HEK293 (cell line): ENCODE results near the gene TDRKH.

Experiments used
- CTCF ChIP-seq: fragments of 450-650 bp; formaldehyde crosslinking; IDR thresholded peaks from 2 replicates; pipeline ENCODE4 v1.5.1; 2016; ENCODE audit warnings: missing biosample characterization, missing genetic modification characterization
- IKZF3 ChIP-seq: fragments of 450-650 bp; IDR thresholded peaks from 2 replicates; pipeline ENCODE4 v1.5.0; 2018; ENCODE audit warnings: missing biosample characterization, mild to moderate bottlenecking, missing genetic modification characterization, moderate library complexity
- MEIS1 ChIP-seq: sonication (generic); formaldehyde crosslinking; IDR thresholded peaks from 2 replicates; pipeline ENCODE4 v1.8.1; 2022; ENCODE audit warnings: missing genetic modification reagents, mild to moderate bottlenecking, borderline replicate concordance
- ZBTB1 ChIP-seq: fragments of 450-650 bp; formaldehyde crosslinking; IDR thresholded peaks from 2 replicates; pipeline ENCODE4 v1.5.1; 2016; ENCODE audit warnings: missing biosample characterization, missing genetic modification characterization
- ZBTB49 ChIP-seq: fragments of 450-650 bp; formaldehyde crosslinking; IDR thresholded peaks from 2 replicates; pipeline ENCODE4 v1.5.1; 2016; ENCODE audit warnings: missing biosample characterization, missing genetic modification characterization, low read depth
- ZNF140 ChIP-seq: fragments of 450-650 bp; formaldehyde crosslinking; IDR thresholded peaks from 2 replicates; pipeline ENCODE4 v1.5.1; 2016; ENCODE audit warnings: missing biosample characterization, missing genetic modification characterization
- ZNF221 ChIP-seq: fragments of 450-650 bp; formaldehyde crosslinking; IDR thresholded peaks from 2 replicates; pipeline ENCODE4 v1.5.1; 2017; ENCODE audit warnings: missing biosample characterization, missing genetic modification characterization, borderline replicate concordance
- ZNF354C ChIP-seq: fragments of 450-650 bp; formaldehyde crosslinking; IDR thresholded peaks from 2 replicates; pipeline ENCODE4 v1.5.1; 2016; ENCODE audit warnings: missing biosample characterization, missing genetic modification characterization, low read depth, borderline replicate concordance
- ZNF398 ChIP-seq: fragments of 450-650 bp; formaldehyde crosslinking; IDR thresholded peaks from 2 replicates; pipeline ENCODE4 v1.5.1; 2017; ENCODE audit warnings: missing biosample characterization, missing genetic modification characterization
- ZNF488 ChIP-seq: fragments of 450-650 bp; formaldehyde crosslinking; IDR thresholded peaks from 2 replicates; pipeline ENCODE4 v1.5.1; 2016; ENCODE audit warnings: missing biosample characterization, missing genetic modification characterization
- ZNF501 ChIP-seq: fragments of 450-650 bp; formaldehyde crosslinking; IDR thresholded peaks from 2 replicates; pipeline ENCODE4 v1.5.1; 2016; ENCODE audit warnings: missing biosample characterization, missing genetic modification characterization
- ZNF510 ChIP-seq: fragments of 450-650 bp; formaldehyde crosslinking; IDR thresholded peaks from 2 replicates; pipeline ENCODE4 v1.5.1; 2018; ENCODE audit warnings: mild to moderate bottlenecking, missing genetic modification characterization, missing biosample characterization; ENCODE audit not compliant: insufficient replicate concordance
- ZNF610 ChIP-seq: fragments of 450-650 bp; formaldehyde crosslinking; IDR thresholded peaks from 2 replicates; pipeline ENCODE4 v1.5.1; 2016; ENCODE audit warnings: missing biosample characterization, missing genetic modification characterization, borderline replicate concordance
- ZNF701 ChIP-seq: fragments of 450-650 bp; formaldehyde crosslinking; IDR thresholded peaks from 2 replicates; pipeline ENCODE4 v1.5.1; 2016; ENCODE audit warnings: missing biosample characterization, missing genetic modification characterization
- ZNF76 ChIP-seq: fragments of 450-650 bp; formaldehyde crosslinking; IDR thresholded peaks from 2 replicates; pipeline ENCODE4; 2016; ENCODE audit warnings: low read depth, missing biosample characterization, missing genetic modification characterization, borderline replicate concordance
- ZNF837 ChIP-seq: fragments of 450-650 bp; formaldehyde crosslinking; IDR thresholded peaks from 2 replicates; pipeline ENCODE4 v1.5.1; 2016; ENCODE audit warnings: missing biosample characterization, missing genetic modification characterization
- ZSCAN16 ChIP-seq: fragments of 450-650 bp; formaldehyde crosslinking; IDR thresholded peaks from 2 replicates; pipeline ENCODE4 v1.5.1; 2016; ENCODE audit warnings: missing biosample characterization, missing genetic modification characterization
- ZSCAN4 ChIP-seq: fragments of 450-650 bp; formaldehyde crosslinking; IDR thresholded peaks from 2 replicates; pipeline ENCODE4 v1.5.1; 2017; ENCODE audit warnings: missing biosample characterization, missing genetic modification characterization
- ZXDB ChIP-seq: fragments of 450-650 bp; formaldehyde crosslinking; IDR thresholded peaks from 2 replicates; pipeline ENCODE4 v1.5.1; 2016; ENCODE audit warnings: missing biosample characterization, missing genetic modification characterization
- TF ChIP-seq, protein P1 (sequence below): fragments of 450-650 bp; formaldehyde crosslinking; IDR thresholded peaks from 2 replicates; pipeline ENCODE4 v1.5.0; 2017; ENCODE audit warnings: missing biosample characterization, missing genetic modification characterization, borderline replicate concordance
- TF ChIP-seq, protein P2 (sequence below): fragments of 450-650 bp; formaldehyde crosslinking; IDR thresholded peaks from 2 replicates; pipeline ENCODE4 v1.5.1; 2016; ENCODE audit warnings: missing biosample characterization, missing genetic modification characterization
- TF ChIP-seq, protein P3 (sequence below): fragments of 450-650 bp; formaldehyde crosslinking; IDR thresholded peaks from 2 replicates; pipeline ENCODE4 v1.5.1; 2017; ENCODE audit warnings: missing biosample characterization, missing genetic modification characterization

The TDRKH gene

GRCh38 chr1:151790071-151790939 lies at the start of gene TDRKH (continued):
- peak; percentile 100 for TF ChIP-seq CTCF (tag by site-specific recombination)
- TF ChIP-seq ZNF354C (tag by site-specific recombination): no peak
- TF ChIP-seq ZNF140 (tag by site-specific recombination): no peak
- peak; percentile 89 for TF ChIP-seq ZNF398 (tag by site-specific recombination)
- TF ChIP-seq ZNF76 (tag by site-specific recombination): peak; percentile 72; the same call in 1 of the 2 replicates
- TF ChIP-seq ZNF701 (tag by site-specific recombination): no peak
- TF ChIP-seq ZBTB1 (tag by site-specific recombination): no peak
- no peak for TF ChIP-seq ZNF837 (tag by site-specific recombination)
- no peak for TF ChIP-seq ZNF221 (tag by site-specific recombination)
- TF ChIP-seq ZNF488: no peak
- peak; percentile 88 for TF ChIP-seq ZXDB (tag by site-specific recombination)
- TF ChIP-seq IKZF3 (tag by site-specific recombination): peak; percentile 45
- TF ChIP-seq ZNF510 (tag by site-specific recombination): no peak
- no peak for TF ChIP-seq MEIS1
- TF ChIP-seq ZNF610 (tag by site-specific recombination): peak; percentile 82; the same call in 1 of the 2 replicates
- TF ChIP-seq ZSCAN16: peak; percentile 82
- TF ChIP-seq, protein P1, sequence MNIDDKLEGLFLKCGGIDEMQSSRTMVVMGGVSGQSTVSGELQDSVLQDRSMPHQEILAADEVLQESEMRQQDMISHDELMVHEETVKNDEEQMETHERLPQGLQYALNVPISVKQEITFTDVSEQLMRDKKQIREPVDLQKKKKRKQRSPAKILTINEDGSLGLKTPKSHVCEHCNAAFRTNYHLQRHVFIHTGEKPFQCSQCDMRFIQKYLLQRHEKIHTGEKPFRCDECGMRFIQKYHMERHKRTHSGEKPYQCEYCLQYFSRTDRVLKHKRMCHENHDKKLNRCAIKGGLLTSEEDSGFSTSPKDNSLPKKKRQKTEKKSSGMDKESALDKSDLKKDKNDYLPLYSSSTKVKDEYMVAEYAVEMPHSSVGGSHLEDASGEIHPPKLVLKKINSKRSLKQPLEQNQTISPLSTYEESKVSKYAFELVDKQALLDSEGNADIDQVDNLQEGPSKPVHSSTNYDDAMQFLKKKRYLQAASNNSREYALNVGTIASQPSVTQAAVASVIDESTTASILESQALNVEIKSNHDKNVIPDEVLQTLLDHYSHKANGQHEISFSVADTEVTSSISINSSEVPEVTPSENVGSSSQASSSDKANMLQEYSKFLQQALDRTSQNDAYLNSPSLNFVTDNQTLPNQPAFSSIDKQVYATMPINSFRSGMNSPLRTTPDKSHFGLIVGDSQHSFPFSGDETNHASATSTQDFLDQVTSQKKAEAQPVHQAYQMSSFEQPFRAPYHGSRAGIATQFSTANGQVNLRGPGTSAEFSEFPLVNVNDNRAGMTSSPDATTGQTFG (tag by site-specific recombination): no peak
- TF ChIP-seq ZBTB49 (tag by site-specific recombination): no peak
- TF ChIP-seq, protein P2, sequence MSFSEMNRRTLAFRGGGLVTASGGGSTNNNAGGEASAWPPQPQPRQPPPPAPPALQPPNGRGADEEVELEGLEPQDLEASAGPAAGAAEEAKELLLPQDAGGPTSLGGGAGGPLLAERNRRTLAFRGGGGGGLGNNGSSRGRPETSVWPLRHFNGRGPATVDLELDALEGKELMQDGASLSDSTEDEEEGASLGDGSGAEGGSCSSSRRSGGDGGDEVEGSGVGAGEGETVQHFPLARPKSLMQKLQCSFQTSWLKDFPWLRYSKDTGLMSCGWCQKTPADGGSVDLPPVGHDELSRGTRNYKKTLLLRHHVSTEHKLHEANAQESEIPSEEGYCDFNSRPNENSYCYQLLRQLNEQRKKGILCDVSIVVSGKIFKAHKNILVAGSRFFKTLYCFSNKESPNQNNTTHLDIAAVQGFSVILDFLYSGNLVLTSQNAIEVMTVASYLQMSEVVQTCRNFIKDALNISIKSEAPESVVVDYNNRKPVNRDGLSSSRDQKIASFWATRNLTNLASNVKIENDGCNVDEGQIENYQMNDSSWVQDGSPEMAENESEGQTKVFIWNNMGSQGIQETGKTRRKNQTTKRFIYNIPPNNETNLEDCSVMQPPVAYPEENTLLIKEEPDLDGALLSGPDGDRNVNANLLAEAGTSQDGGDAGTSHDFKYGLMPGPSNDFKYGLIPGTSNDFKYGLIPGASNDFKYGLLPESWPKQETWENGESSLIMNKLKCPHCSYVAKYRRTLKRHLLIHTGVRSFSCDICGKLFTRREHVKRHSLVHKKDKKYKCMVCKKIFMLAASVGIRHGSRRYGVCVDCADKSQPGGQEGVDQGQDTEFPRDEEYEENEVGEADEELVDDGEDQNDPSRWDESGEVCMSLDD: peak; percentile 92
- TF ChIP-seq ZSCAN4 (tag by site-specific recombination): peak; percentile 62
- peak; percentile 98 for TF ChIP-seq ZNF501 (tag by site-specific recombination)
- TF ChIP-seq, protein P3, sequence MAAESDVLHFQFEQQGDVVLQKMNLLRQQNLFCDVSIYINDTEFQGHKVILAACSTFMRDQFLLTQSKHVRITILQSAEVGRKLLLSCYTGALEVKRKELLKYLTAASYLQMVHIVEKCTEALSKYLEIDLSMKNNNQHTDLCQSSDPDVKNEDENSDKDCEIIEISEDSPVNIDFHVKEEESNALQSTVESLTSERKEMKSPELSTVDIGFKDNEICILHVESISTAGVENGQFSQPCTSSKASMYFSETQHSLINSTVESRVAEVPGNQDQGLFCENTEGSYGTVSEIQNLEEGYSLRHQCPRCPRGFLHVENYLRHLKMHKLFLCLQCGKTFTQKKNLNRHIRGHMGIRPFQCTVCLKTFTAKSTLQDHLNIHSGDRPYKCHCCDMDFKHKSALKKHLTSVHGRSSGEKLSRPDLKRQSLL (tag by site-specific recombination): peak; percentile 98
